ENCODE measurements around the gene FMN1.

DNA sequence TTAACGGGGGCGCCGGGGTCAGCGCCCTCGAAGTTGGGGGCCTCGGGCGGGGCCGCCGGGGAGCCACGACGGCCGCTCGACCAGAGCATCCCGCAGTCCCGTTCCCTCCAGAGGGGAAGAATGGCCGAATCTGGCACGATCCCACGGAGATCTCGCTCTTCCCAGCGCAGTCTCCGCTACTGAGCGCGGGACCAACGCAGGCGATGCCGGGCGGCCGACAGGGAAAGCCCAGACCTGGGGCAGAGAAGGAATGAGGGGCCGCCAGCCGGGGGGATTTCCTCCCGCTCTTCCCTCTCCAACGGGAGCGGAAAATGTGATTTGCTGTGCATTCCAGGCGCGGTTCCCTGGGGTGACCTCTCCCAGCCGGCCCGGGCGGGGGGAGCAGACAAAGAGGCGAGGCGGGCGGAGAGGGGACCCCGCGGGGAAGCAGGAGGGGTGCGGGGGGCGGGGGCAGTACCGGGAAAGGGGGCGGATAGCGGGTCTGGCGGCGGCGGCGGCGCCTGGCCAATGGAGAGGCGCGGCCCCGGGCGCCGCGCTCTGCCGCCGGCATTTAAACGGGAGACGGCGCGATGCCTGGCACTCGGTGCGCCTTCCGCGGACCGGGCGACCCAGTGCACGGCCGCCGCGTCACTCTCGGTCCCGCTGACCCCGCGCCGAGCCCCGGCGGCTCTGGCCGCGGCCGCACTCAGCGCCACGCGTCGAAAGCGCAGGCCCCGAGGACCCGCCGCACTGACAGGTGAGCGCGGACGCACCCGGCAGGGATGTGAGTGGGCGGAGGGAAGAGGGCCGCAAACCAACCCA is 476.9 kb downstream of the FMN1 start, which contains the start of gene GREM1:
- TF ChIP-seq HBP1 (CRISPR knock-in tag; IDR thresholded peaks at IDR 0.05; ENCODE audit: low read depth) (no peak), MTA3 (CRISPR knock-in tag; IDR thresholded peaks at IDR 0.05) (no peak), POLR2A (IDR thresholded peaks at IDR 0.05; ENCODE audit: insufficient read depth in 1 of 2, low read depth in 2 of 2, low read length in 2 of 2) (no peak), TRIM24 (CRISPR knock-in tag; IDR thresholded peaks at IDR 0.05) (no peak)
- TF ChIP-seq, protein P1, sequence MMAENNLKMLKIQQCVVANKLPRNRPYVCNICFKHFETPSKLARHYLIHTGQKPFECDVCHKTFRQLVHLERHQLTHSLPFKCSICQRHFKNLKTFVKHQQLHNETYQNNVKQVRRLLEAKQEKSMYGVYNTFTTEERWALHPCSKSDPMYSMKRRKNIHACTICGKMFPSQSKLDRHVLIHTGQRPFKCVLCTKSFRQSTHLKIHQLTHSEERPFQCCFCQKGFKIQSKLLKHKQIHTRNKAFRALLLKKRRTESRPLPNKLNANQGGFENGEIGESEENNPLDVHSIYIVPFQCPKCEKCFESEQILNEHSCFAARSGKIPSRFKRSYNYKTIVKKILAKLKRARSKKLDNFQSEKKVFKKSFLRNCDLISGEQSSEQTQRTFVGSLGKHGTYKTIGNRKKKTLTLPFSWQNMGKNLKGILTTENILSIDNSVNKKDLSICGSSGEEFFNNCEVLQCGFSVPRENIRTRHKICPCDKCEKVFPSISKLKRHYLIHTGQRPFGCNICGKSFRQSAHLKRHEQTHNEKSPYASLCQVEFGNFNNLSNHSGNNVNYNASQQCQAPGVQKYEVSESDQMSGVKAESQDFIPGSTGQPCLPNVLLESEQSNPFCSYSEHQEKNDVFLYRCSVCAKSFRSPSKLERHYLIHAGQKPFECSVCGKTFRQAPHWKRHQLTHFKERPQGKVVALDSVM (CRISPR knock-in tag; IDR thresholded peaks at IDR 0.05): no peak
- TF ChIP-seq, protein P2, sequence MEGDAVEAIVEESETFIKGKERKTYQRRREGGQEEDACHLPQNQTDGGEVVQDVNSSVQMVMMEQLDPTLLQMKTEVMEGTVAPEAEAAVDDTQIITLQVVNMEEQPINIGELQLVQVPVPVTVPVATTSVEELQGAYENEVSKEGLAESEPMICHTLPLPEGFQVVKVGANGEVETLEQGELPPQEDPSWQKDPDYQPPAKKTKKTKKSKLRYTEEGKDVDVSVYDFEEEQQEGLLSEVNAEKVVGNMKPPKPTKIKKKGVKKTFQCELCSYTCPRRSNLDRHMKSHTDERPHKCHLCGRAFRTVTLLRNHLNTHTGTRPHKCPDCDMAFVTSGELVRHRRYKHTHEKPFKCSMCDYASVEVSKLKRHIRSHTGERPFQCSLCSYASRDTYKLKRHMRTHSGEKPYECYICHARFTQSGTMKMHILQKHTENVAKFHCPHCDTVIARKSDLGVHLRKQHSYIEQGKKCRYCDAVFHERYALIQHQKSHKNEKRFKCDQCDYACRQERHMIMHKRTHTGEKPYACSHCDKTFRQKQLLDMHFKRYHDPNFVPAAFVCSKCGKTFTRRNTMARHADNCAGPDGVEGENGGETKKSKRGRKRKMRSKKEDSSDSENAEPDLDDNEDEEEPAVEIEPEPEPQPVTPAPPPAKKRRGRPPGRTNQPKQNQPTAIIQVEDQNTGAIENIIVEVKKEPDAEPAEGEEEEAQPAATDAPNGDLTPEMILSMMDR (CRISPR knock-in tag; IDR thresholded peaks at IDR 0.05): no peak

All from HepG2 (cell line).